ENCODE measurements around the gene RAD51B. TPM values are rescaled to one million over a fixed set of nuclear protein-coding genes. Genes with fewer than 3 reads are reported as not detected.

RAD51B gene
- total and polyA plus RNA-seq, 9 of the 15 experiments (the other 6 are each of a cell fraction or from before 2014, with no cell fraction given) = 8.5 to 17.3 (median 11.3) TPM

DNA sequence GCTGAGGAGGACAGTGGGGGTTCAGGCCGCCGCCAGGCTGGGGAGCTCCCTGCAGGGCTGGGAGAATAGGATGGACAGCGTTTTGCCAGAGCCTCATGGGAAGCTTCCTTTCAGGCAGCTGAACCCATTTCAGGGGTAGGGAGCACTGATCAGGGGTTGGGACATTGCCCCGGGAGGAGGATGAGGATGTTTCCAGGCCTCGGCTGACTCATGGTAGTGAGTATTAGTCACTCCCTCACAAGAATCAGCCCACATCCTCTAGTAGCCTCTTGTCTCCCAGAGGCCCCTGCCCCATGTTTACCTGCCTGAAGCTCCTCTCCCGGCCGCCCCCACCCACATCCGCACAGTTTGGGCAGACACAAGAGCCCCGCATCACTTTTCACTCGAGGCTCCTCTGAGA, 883.5 kb downstream of the RAD51B start:
- H3K9me3 ChIP-seq (replicated peaks; ENCODE audit: control insufficient read depth, insufficient read depth, low read depth, low read length) = no peaks in the 10 kb centered on the region
- H3K27me3 ChIP-seq (ENCODE audit: control insufficient read depth in 2 of 2, insufficient read depth in 2 of 2, low read length in 2 of 2) = no peaks in the 10 kb centered on the region
- H3K4me3 ChIP-seq = no peak overlapping the region
- in situ Hi-C loops (cut with MboI) = no loop called here
- no peak overlapping the region for H3K27ac ChIP-seq (ENCODE audit: extremely low read depth, low read depth, low read length)
- ChIA-PET POLR2A (no interaction called here), CTCF (ENCODE audit: low intra/inter-chr PET ratio) (no interaction called here)
- no peaks in the 10 kb centered on the region for H3K36me3 ChIP-seq (ENCODE audit: control insufficient read depth, insufficient read depth, low read length)
- H3K9ac ChIP-seq (ENCODE audit: insufficient read depth in 1 of 2, low read depth in 2 of 2, low read length in 2 of 2) = no peak overlapping the region; a peak in 1 of 4 replicates
- no TSS peak for BruUV-seq (replicated peaks)
- no peak overlapping the region for H3K4me2 ChIP-seq (ENCODE audit: insufficient read depth, low read length)
- FAIRE-seq (no peak), DNase-seq (ENCODE audit: extremely low read depth in 1 of 4, low spot score in 3 of 4) (peak; percentile 25 to 56 (median 32)), ATAC-seq (peak; percentile 52)
- no peaks in the 10 kb centered on the region for H4K20me1 ChIP-seq (replicated peaks; ENCODE audit: control insufficient read depth, insufficient read depth, low read length)
- 33% methylated on average over 9 of the region's 10 CpGs for WGBS (ENCODE audit: insufficient coverage, low coverage, missing lambda C conversion rate)
- H3K79me2 ChIP-seq (ENCODE audit: control insufficient read depth, insufficient read depth, low read length) = no peaks in the 10 kb centered on the region
- H3K4me1 ChIP-seq (replicated peaks in 1 of 2; ENCODE audit: control insufficient read depth in 2 of 2, insufficient read depth in 2 of 2, low read length in 2 of 2) = peaks cover 0 to 4% of the 10 kb centered on the region in 2 experiments; a peak in 3 of 5 replicates
- intact Hi-C loops (cut with micrococcal nuclease) = no loop called here
- H3K9me1 ChIP-seq (ENCODE audit: control insufficient read depth, insufficient read depth, low read length) = no peaks in the 10 kb centered on the region
- H2AFZ ChIP-seq (ENCODE audit: low read depth, low read length) = no peak overlapping the region; the same call in 1 of the 2 replicates
- TF ChIP-seq, protein P1, sequence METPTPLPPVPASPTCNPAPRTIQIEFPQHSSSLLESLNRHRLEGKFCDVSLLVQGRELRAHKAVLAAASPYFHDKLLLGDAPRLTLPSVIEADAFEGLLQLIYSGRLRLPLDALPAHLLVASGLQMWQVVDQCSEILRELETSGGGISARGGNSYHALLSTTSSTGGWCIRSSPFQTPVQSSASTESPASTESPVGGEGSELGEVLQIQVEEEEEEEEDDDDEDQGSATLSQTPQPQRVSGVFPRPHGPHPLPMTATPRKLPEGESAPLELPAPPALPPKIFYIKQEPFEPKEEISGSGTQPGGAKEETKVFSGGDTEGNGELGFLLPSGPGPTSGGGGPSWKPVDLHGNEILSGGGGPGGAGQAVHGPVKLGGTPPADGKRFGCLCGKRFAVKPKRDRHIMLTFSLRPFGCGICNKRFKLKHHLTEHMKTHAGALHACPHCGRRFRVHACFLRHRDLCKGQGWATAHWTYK (CRISPR knock-in tag; IDR thresholded peaks at IDR 0.05) = no peak
- TF ChIP-seq, protein P2, sequence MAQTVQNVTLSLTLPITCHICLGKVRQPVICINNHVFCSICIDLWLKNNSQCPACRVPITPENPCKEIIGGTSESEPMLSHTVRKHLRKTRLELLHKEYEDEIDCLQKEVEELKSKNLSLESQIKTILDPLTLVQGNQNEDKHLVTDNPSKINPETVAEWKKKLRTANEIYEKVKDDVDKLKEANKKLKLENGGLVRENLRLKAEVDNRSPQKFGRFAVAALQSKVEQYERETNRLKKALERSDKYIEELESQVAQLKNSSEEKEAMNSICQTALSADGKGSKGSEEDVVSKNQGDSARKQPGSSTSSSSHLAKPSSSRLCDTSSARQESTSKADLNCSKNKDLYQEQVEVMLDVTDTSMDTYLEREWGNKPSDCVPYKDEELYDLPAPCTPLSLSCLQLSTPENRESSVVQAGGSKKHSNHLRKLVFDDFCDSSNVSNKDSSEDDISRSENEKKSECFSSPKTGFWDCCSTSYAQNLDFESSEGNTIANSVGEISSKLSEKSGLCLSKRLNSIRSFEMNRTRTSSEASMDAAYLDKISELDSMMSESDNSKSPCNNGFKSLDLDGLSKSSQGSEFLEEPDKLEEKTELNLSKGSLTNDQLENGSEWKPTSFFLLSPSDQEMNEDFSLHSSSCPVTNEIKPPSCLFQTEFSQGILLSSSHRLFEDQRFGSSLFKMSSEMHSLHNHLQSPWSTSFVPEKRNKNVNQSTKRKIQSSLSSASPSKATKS (CRISPR knock-in tag; IDR thresholded peaks at IDR 0.05) = no peak
- TF ChIP-seq RBM25 (IDR thresholded peaks at IDR 0.05; ENCODE audit: low read depth, low read length, severe bottlenecking) (no peak), RB1 (IDR thresholded peaks at IDR 0.05; ENCODE audit: low read depth) (no peak), ZEB2 (IDR thresholded peaks at IDR 0.05) (no peak), DACH1 (IDR thresholded peaks at IDR 0.05; ENCODE audit: partially characterized antibody) (no peak), SMARCA4 (IDR thresholded peaks at IDR 0.05) (0 out of 2 replicates have a peak, but pooled peaks have one; percentile 33), MEF2A (IDR thresholded peaks at IDR 0.05; ENCODE audit: control insufficient read depth, low read depth, low read length) (no peak), MAZ (CRISPR knock-in tag; conservative IDR thresholded peaks at IDR 0.05 in 1 of 2, IDR thresholded peaks at IDR 0.05 in 1 of 2) (no peak), EGR1 (conservative IDR thresholded peaks at IDR 0.05) (peak; percentile 52), ZNF12 (CRISPR knock-in tag; IDR thresholded peaks at IDR 0.05) (no peak), JUND (IDR thresholded peaks at IDR 0.05; ENCODE audit: borderline replicate concordance, low read depth, low read length) (peak; percentile 77), JUND (tag; IDR thresholded peaks at IDR 0.05; ENCODE audit: borderline replicate concordance, low read depth, low read length) (peak; percentile 56; the same call in 1 of the 3 replicates), TCF7 (IDR thresholded peaks at IDR 0.05; ENCODE audit: borderline replicate concordance) (no peak), ZNF263 (CRISPR knock-in tag; IDR thresholded peaks at IDR 0.05; ENCODE audit: borderline replicate concordance) (peak; percentile 93), BCOR (IDR thresholded peaks at IDR 0.05) (no peak)
- TF ChIP-seq, protein P3, sequence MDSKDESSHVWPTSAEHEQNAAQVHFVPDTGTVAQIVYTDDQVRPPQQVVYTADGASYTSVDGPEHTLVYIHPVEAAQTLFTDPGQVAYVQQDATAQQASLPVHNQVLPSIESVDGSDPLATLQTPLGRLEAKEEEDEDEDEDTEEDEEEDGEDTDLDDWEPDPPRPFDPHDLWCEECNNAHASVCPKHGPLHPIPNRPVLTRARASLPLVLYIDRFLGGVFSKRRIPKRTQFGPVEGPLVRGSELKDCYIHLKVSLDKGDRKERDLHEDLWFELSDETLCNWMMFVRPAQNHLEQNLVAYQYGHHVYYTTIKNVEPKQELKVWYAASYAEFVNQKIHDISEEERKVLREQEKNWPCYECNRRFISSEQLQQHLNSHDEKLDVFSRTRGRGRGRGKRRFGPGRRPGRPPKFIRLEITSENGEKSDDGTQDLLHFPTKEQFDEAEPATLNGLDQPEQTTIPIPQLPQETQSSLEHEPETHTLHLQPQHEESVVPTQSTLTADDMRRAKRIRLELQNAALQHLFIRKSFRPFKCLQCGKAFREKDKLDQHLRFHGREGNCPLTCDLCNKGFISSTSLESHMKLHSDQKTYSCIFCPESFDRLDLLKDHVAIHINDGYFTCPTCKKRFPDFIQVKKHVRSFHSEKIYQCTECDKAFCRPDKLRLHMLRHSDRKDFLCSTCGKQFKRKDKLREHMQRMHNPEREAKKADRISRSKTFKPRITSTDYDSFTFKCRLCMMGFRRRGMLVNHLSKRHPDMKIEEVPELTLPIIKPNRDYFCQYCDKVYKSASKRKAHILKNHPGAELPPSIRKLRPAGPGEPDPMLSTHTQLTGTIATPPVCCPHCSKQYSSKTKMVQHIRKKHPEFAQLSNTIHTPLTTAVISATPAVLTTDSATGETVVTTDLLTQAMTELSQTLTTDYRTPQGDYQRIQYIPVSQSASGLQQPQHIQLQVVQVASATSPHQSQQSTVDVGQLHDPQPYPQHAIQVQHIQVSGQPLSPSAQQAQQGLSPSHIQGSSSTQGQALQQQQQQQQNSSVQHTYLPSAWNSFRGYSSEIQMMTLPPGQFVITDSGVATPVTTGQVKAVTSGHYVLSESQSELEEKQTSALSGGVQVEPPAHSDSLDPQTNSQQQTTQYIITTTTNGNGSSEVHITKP (IDR thresholded peaks at IDR 0.05; ENCODE audit: partially characterized antibody) = no peak

Measured in K562 (cell line).